Neural cell (in vitro differentiated cells): ENCODE measurements around the gene DDX19B.
A peak's percentile ranks its signal among the peaks of the same experiment; 100 is the strongest.

ENCODE experiments used
- POLR2AphosphoS5 ChIP-seq: IDR thresholded peaks from 2 replicates; pipeline ENCODE4 v1.6.1; 2012
- SMC3 ChIP-seq: fragments of 450-650 bp; conservative IDR thresholded peaks from 2 replicates; pipeline ENCODE4 v1.6.1; 2014; ENCODE audit warnings: antibody characterized with exemption, mild to moderate bottlenecking, moderate library complexity; ENCODE audit not compliant: poor library complexity
- TAF1 ChIP-seq: IDR thresholded peaks from 2 replicates; pipeline ENCODE4 v1.6.1; 2012; ENCODE audit warnings: low read depth
- TF ChIP-seq, protein P1 (sequence below): fragments of 450-650 bp; IDR thresholded peaks from 2 replicates; pipeline ENCODE4 v1.5.1; 2014; ENCODE audit warnings: antibody characterized with exemption, mild to moderate bottlenecking, moderate library complexity; ENCODE audit not compliant: poor library complexity, severe bottlenecking
- TF ChIP-seq, protein P2 (sequence below): IDR thresholded peaks from 2 replicates; pipeline ENCODE4 v1.6.1; 2012; ENCODE audit warnings: borderline replicate concordance

DNA sequence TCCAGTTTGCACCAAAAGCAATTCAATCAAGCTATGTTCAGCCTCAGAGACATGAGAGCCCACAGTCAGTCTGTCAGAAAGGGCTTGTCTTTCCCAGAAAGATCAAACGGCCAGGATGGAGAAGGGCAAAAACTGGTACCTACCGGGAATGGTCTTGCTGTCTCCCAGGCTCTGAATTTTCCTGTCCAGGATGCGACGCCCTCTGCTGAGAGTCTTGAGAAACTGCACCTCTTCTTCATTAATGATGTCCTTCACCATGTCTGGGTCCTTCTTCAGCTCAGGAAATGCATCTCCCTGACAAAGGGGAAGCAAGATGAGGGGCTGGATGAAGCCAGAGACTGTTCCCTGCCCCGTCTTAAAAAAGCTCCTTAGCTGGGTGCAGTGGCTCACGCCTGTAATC, 31.5 kb upstream of the DDX19B start:
- TF ChIP-seq, protein P1, sequence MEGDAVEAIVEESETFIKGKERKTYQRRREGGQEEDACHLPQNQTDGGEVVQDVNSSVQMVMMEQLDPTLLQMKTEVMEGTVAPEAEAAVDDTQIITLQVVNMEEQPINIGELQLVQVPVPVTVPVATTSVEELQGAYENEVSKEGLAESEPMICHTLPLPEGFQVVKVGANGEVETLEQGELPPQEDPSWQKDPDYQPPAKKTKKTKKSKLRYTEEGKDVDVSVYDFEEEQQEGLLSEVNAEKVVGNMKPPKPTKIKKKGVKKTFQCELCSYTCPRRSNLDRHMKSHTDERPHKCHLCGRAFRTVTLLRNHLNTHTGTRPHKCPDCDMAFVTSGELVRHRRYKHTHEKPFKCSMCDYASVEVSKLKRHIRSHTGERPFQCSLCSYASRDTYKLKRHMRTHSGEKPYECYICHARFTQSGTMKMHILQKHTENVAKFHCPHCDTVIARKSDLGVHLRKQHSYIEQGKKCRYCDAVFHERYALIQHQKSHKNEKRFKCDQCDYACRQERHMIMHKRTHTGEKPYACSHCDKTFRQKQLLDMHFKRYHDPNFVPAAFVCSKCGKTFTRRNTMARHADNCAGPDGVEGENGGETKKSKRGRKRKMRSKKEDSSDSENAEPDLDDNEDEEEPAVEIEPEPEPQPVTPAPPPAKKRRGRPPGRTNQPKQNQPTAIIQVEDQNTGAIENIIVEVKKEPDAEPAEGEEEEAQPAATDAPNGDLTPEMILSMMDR: peak; percentile 55
- TF ChIP-seq POLR2AphosphoS5 (no peak), TAF1 (no peak), SMC3 (peak; percentile 13)
- TF ChIP-seq, protein P2, sequence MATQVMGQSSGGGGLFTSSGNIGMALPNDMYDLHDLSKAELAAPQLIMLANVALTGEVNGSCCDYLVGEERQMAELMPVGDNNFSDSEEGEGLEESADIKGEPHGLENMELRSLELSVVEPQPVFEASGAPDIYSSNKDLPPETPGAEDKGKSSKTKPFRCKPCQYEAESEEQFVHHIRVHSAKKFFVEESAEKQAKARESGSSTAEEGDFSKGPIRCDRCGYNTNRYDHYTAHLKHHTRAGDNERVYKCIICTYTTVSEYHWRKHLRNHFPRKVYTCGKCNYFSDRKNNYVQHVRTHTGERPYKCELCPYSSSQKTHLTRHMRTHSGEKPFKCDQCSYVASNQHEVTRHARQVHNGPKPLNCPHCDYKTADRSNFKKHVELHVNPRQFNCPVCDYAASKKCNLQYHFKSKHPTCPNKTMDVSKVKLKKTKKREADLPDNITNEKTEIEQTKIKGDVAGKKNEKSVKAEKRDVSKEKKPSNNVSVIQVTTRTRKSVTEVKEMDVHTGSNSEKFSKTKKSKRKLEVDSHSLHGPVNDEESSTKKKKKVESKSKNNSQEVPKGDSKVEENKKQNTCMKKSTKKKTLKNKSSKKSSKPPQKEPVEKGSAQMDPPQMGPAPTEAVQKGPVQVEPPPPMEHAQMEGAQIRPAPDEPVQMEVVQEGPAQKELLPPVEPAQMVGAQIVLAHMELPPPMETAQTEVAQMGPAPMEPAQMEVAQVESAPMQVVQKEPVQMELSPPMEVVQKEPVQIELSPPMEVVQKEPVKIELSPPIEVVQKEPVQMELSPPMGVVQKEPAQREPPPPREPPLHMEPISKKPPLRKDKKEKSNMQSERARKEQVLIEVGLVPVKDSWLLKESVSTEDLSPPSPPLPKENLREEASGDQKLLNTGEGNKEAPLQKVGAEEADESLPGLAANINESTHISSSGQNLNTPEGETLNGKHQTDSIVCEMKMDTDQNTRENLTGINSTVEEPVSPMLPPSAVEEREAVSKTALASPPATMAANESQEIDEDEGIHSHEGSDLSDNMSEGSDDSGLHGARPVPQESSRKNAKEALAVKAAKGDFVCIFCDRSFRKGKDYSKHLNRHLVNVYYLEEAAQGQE: no peak
